ENCODE results near the gene NAV2.
A peak's percentile ranks its signal among the peaks of the same experiment; 100 is the strongest.

The NAV2 gene

DNA sequence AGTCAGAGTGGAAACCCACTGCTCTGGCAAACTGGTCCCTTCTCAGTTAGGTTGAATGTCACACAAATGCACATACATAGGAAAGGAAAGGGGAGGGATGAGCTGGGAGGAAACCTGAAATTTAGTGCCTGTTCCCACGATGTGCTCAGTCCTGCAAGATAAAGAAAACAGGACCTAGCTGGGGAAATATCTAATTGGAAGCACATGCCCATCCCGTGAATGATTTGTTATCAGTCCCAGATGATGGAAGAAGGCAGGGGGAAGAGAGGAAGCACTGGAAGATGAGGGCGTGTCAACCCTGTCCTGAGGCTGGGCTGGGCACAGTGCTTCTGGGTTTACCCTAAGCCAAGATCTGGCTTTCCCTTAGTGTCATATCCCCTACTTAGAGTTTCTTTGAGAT lies 173.9 kb downstream of the NAV2 start:
- ChIA-PET POLR2A (ENCODE audit: low non-redundant PET) (no interaction called here), CTCF (interaction anchor here (0.6 kb wide), 2 partner anchors 103 to 196 kb away, joined by 3 read pairs; no protein-coding TSS in a partner anchor)
- no peak for DNase-seq (ENCODE audit: low spot score)
- TF ChIP-seq, protein P1, sequence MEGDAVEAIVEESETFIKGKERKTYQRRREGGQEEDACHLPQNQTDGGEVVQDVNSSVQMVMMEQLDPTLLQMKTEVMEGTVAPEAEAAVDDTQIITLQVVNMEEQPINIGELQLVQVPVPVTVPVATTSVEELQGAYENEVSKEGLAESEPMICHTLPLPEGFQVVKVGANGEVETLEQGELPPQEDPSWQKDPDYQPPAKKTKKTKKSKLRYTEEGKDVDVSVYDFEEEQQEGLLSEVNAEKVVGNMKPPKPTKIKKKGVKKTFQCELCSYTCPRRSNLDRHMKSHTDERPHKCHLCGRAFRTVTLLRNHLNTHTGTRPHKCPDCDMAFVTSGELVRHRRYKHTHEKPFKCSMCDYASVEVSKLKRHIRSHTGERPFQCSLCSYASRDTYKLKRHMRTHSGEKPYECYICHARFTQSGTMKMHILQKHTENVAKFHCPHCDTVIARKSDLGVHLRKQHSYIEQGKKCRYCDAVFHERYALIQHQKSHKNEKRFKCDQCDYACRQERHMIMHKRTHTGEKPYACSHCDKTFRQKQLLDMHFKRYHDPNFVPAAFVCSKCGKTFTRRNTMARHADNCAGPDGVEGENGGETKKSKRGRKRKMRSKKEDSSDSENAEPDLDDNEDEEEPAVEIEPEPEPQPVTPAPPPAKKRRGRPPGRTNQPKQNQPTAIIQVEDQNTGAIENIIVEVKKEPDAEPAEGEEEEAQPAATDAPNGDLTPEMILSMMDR (conservative IDR thresholded peaks at IDR 0.05; ENCODE audit: low read depth) = no peak
- no peak overlapping the region for H3K27ac ChIP-seq

DNA sequence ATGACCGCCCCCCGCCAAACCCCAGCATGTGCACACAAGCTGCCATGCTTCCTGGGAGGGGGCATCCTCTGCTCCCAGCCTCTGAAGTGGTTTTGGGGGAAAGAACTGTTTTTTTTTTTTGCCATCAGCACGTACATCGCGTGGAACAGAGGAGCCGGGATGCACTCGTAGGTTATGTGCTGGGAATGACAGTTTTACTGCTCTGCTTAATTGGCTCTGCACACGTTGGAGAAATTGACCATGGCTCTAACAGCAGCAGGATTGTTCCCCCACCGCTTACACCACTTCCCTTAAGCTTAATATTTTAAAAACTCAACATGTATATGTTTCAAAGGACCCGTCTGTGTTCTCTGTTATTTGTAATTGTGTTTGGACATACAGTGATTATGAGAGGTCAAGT lies 175.2 kb downstream of the NAV2 start:
- TF ChIP-seq, protein P1 (conservative IDR thresholded peaks at IDR 0.05; ENCODE audit: low read depth) = no peak
- H3K27ac ChIP-seq = no peak overlapping the region
- CTCF ChIA-PET = interaction anchor here (0.5 to 0.6 kb wide), 2 partner anchors 239 to 364 kb away, joined by 3 read pairs; no protein-coding TSS in a partner anchor
- POLR2A ChIA-PET (ENCODE audit: low non-redundant PET) = no interaction called here
- DNase-seq (ENCODE audit: low spot score) = no peak

- DNase-seq (ENCODE audit: low spot score) = no peak
- ChIA-PET POLR2A (ENCODE audit: low non-redundant PET) (no interaction called here), CTCF (no interaction called here)
- no peak overlapping the region for H3K27ac ChIP-seq
- TF ChIP-seq, protein P1 (conservative IDR thresholded peaks at IDR 0.05; ENCODE audit: low read depth) = no peak
These were observed 176.9 kb downstream of the NAV2 start for GRCh38 chr11:19889531-19889930.

GRCh38 chr11:19890308-19890707 lies 177.7 kb downstream of the NAV2 start:
- peak; percentile 27 for DNase-seq (ENCODE audit: low spot score)
- ChIA-PET POLR2A (ENCODE audit: low non-redundant PET) (no interaction called here), CTCF (interaction anchor here (0.9 kb wide), 1 partner anchor 64 kb away, joined by 4 read pairs; no protein-coding TSS in a partner anchor)
- no peak overlapping the region for H3K27ac ChIP-seq
- TF ChIP-seq, protein P1 (conservative IDR thresholded peaks at IDR 0.05; ENCODE audit: low read depth) = no peak

- ChIA-PET CTCF (interaction anchor here (0.6 to 0.9 kb wide), 2 partner anchors 63 to 146 kb away, joined by 4 to 5 read pairs; no protein-coding TSS in a partner anchor), POLR2A (ENCODE audit: low non-redundant PET) (no interaction called here)
- no peak for DNase-seq (ENCODE audit: low spot score)
- H3K27ac ChIP-seq = no peak overlapping the region
- TF ChIP-seq, protein P1 (conservative IDR thresholded peaks at IDR 0.05; ENCODE audit: low read depth) = no peak
These were observed 178.4 kb downstream of the NAV2 start for GRCh38 chr11:19891022-19891421.

- peak; percentile 71 for DNase-seq (ENCODE audit: low spot score)
- CTCF ChIA-PET = no interaction called here
These were observed 179.8 kb downstream of the NAV2 start for GRCh38 chr11:19892387-19892786.

More at GRCh38 chr11:19892387-19892786, 179.8 kb downstream of the NAV2 start:
- no peak overlapping the region for H3K27ac ChIP-seq
- TF ChIP-seq, protein P1 (conservative IDR thresholded peaks at IDR 0.05; ENCODE audit: low read depth) = no peak
- POLR2A ChIA-PET (ENCODE audit: low non-redundant PET) = no interaction called here
